ENCODE measurements around the gene DCAKD. TPM values are rescaled to one million over a fixed set of nuclear protein-coding genes. Genes with fewer than 3 reads are reported as not detected.

DCAKD gene
- total RNA-seq, 1 donor from 2014 or later: 42.2 TPM

GRCh38 chr17:45038728-45039634, 12.5 kb downstream of the DCAKD start:
- Mint-ChIP-seq H3K27me3 (ENCODE audit: unreplicated experiment) (no peaks in the 10 kb centered on the region), H3K36me3 (ENCODE audit: unreplicated experiment) (peaks cover 10% of the 10 kb centered on the region), H3K9me3 (ENCODE audit: unreplicated experiment) (no peaks in the 10 kb centered on the region), H3K4me3 (ENCODE audit: unreplicated experiment) (no peak overlapping the region), H3K4me1 (ENCODE audit: unreplicated experiment) (peaks cover 15% of the 10 kb centered on the region), H3K27ac (ENCODE audit: unreplicated experiment) (no peak overlapping the region)
- DNase-seq (ENCODE audit: extremely low spot score, unreplicated experiment): no peak
- no peak for TF ChIP-seq CTCF (IDR thresholded peaks at IDR 0.05)

- Mint-ChIP-seq H3K4me1 (ENCODE audit: unreplicated experiment) (no peaks in the 10 kb centered on the region), H3K27me3 (ENCODE audit: unreplicated experiment) (no peaks in the 10 kb centered on the region), H3K36me3 (ENCODE audit: unreplicated experiment) (peaks cover 19% of the 10 kb centered on the region), H3K9me3 (ENCODE audit: unreplicated experiment) (no peaks in the 10 kb centered on the region), H3K27ac (ENCODE audit: unreplicated experiment) (no peak overlapping the region), H3K4me3 (ENCODE audit: unreplicated experiment) (no peak overlapping the region)
- DNase-seq (ENCODE audit: extremely low spot score, unreplicated experiment): no peak
- no peak for TF ChIP-seq CTCF (IDR thresholded peaks at IDR 0.05)
Observed at GRCh38 chr17:45036691-45037090, 14.7 kb downstream of the DCAKD start.

DNA sequence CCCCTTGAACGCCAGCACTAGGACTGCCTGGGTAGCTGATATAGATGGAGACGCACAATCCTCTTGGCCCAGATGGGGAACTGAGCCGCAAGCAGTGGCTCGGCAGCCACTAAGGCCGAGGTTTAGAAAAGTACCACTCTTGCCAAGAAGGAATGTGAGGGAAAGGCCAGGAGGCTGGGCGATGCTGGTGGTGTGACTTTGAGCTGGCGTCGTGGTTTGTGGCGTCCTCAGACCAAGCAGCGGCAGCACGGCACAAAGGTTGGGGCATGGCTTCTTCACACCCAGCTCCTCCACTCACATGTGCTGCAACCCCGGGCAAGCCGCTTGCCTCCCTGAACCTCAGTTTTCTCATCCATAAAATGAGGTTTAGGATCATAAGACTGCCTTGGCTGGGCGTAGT, 15.6 kb downstream of the DCAKD start:
- TF ChIP-seq CTCF (IDR thresholded peaks at IDR 0.05): no peak
- H3K27ac Mint-ChIP-seq (ENCODE audit: unreplicated experiment): no peak overlapping the region
- DNase-seq (ENCODE audit: extremely low spot score, unreplicated experiment): no peak
- H3K9me3 Mint-ChIP-seq (ENCODE audit: unreplicated experiment): no peaks in the 10 kb centered on the region
- H3K36me3 Mint-ChIP-seq (ENCODE audit: unreplicated experiment): peaks cover 24% of the 10 kb centered on the region
- H3K27me3 Mint-ChIP-seq (ENCODE audit: unreplicated experiment): no peaks in the 10 kb centered on the region
- no peak overlapping the region for H3K4me3 Mint-ChIP-seq (ENCODE audit: unreplicated experiment)
- no peaks in the 10 kb centered on the region for H3K4me1 Mint-ChIP-seq (ENCODE audit: unreplicated experiment)

GRCh38 chr17:45034599-45034998, 16.8 kb downstream of the DCAKD start:
- Mint-ChIP-seq H3K4me3 (ENCODE audit: unreplicated experiment) (no peak overlapping the region), H3K36me3 (ENCODE audit: unreplicated experiment) (peaks cover 28% of the 10 kb centered on the region), H3K9me3 (ENCODE audit: unreplicated experiment) (no peaks in the 10 kb centered on the region), H3K4me1 (ENCODE audit: unreplicated experiment) (no peaks in the 10 kb centered on the region), H3K27ac (ENCODE audit: unreplicated experiment) (no peak overlapping the region), H3K27me3 (ENCODE audit: unreplicated experiment) (no peaks in the 10 kb centered on the region)
- no peak for DNase-seq (ENCODE audit: extremely low spot score, unreplicated experiment)
- TF ChIP-seq CTCF (IDR thresholded peaks at IDR 0.05): no peak

- peaks cover 27% of the 10 kb centered on the region for H3K36me3 Mint-ChIP-seq (ENCODE audit: unreplicated experiment)
- no peaks in the 10 kb centered on the region for H3K4me1 Mint-ChIP-seq (ENCODE audit: unreplicated experiment)
- H3K27me3 Mint-ChIP-seq (ENCODE audit: unreplicated experiment): no peaks in the 10 kb centered on the region
- no peak for DNase-seq (ENCODE audit: extremely low spot score, unreplicated experiment)
- no peak for TF ChIP-seq CTCF (IDR thresholded peaks at IDR 0.05)
- H3K9me3 Mint-ChIP-seq (ENCODE audit: unreplicated experiment): no peaks in the 10 kb centered on the region
- no peak overlapping the region for H3K4me3 Mint-ChIP-seq (ENCODE audit: unreplicated experiment)
- H3K27ac Mint-ChIP-seq (ENCODE audit: unreplicated experiment): no peak overlapping the region
Observed at GRCh38 chr17:45032174-45032541, 19.3 kb downstream of the DCAKD start.
